Upper lobe of right lung (tissue), 1 donor: ENCODE data around the gene LRCH4. TPM values are rescaled to one million over a fixed set of nuclear protein-coding genes. Genes with fewer than 3 reads are reported as not detected.
A peak's percentile ranks its signal among the peaks of the same experiment; 100 is the strongest.

Source experiments
- ATAC-seq: fragments of 200-7000 bp; cut with Tn5 transposase; one replicate; pipeline ENCODE4 v1.9.1; 2020; ENCODE audit warnings: mild to moderate bottlenecking, moderate library complexity
- DNase-seq: peaks from one replicate; pipeline ENCODE4 v3.0.0-alpha.2; 2020
- H3K27ac ChIP-seq: fragments of 200-600 bp; one replicate; pipeline ENCODE4 v1.8.0; 2022
- H3K27me3 ChIP-seq: fragments of 200-600 bp; one replicate; pipeline ENCODE4 v1.8.0; 2022; ENCODE audit warnings: mild to moderate bottlenecking
- H3K36me3 ChIP-seq: fragments of 200-600 bp; one replicate; pipeline ENCODE4 v1.8.0; 2022
- H3K4me1 ChIP-seq: fragments of 200-600 bp; one replicate; pipeline ENCODE4 v1.8.0; 2022
- H3K4me3 ChIP-seq: fragments of 200-600 bp; one replicate; pipeline ENCODE4 v1.8.0; 2022; ENCODE audit warnings: mild to moderate bottlenecking
- H3K9me3 ChIP-seq: fragments of 200-600 bp; one replicate; pipeline ENCODE4 v1.8.0; 2022
- CTCF ChIP-seq: fragments of 200-600 bp; IDR thresholded peaks from one replicate; pipeline ENCODE4 v1.8.0; 2022; ENCODE audit warnings: antibody characterized with exemption
- intact Hi-C: fragments of 100-400 bp; cut with DNase I; formaldehyde crosslinking; loops from one replicate; pipeline ENCODE4 v1.11.0; 2022
- total RNA-seq: library from RNA; stranded (reverse); fragmentation: NEBNext Ultra II Directional; extraction: Animal tissue kit (Norgen Biotek cat#: 25700); gene quantifications from one replicate; pipeline ENCODE4 v1.2.1, GENCODE V29; 2021
- donor health status: DM: no; HTN: yes; CAD: no; lungs with severe emphysema.

Gene LRCH4
- total RNA-seq, 1 donor from 2014 or later, result 88.0 TPM

GRCh38 chr7:100609958-100610357 lies 24.0 kb upstream of the LRCH4 start:
- Histone ChIP-seq H3K4me3 (no peak overlapping the region), H3K27ac (peak overlapping the region; percentile 6), H3K4me1 (peaks cover 18% of the 10 kb centered on the region), H3K27me3 (no peaks in the 10 kb centered on the region), H3K9me3 (no peaks in the 10 kb centered on the region), H3K36me3 (no peaks in the 10 kb centered on the region)
- no peak for TF ChIP-seq CTCF
- no peak for ATAC-seq
- intact Hi-C loops, result loop anchor here (10.0 kb wide), 1 partner anchor 75 kb away; no protein-coding TSS in a partner anchor
- no peak for DNase-seq

DNA sequence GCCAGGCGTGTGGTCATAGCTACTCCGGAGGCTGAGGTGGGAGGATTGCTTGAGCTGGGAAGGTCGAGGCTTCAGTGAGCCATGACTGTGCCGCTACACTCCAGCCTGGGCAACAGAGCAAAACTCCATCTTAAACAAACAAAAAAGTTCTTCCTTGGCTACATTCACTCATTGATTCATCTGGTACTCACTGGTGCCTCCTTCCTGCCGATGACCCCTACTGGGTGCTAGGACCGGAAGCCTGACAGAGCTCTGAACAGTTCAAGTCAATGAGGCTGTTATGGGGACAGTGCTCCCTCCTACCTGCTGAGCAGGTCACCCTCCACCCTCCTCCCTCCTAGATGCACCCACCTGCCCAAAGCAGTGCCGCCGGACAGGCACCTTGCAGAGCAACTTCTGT lies 21.2 kb upstream of the LRCH4 start:
- peaks cover 18% of the 10 kb centered on the region for H3K4me1 ChIP-seq
- intact Hi-C loops, result no loop called here
- no peak overlapping the region for H3K27ac ChIP-seq
- no peak for TF ChIP-seq CTCF
- no peak for DNase-seq
- no peaks in the 10 kb centered on the region for H3K9me3 ChIP-seq
- ATAC-seq, result no peak
- H3K4me3 ChIP-seq, result no peak overlapping the region
- H3K36me3 ChIP-seq, result no peaks in the 10 kb centered on the region
- H3K27me3 ChIP-seq, result no peaks in the 10 kb centered on the region

- ATAC-seq, result no peak
- no peaks in the 10 kb centered on the region for H3K9me3 ChIP-seq
- no peaks in the 10 kb centered on the region for H3K27me3 ChIP-seq
- no peak for TF ChIP-seq CTCF
- intact Hi-C loops, result no loop called here
- no peak overlapping the region for H3K4me3 ChIP-seq
- DNase-seq, result no peak
- no peak overlapping the region for H3K27ac ChIP-seq
- no peaks in the 10 kb centered on the region for H3K36me3 ChIP-seq
- peaks cover 18% of the 10 kb centered on the region for H3K4me1 ChIP-seq
Observed at GRCh38 chr7:100606313-100606712, 20.4 kb upstream of the LRCH4 start.

GRCh38 chr7:100604976-100605911 lies 19.3 kb upstream of the LRCH4 start:
- DNase-seq, result peak; percentile 86

More at GRCh38 chr7:100604976-100605911, 19.3 kb upstream of the LRCH4 start:
- peak overlapping the region; percentile 71 for H3K4me3 ChIP-seq
- H3K27me3 ChIP-seq, result no peaks in the 10 kb centered on the region
- ATAC-seq, result peak; percentile 47
- peak overlapping the region; percentile 60 for H3K27ac ChIP-seq
- intact Hi-C loops, result no loop called here
- no peaks in the 10 kb centered on the region for H3K36me3 ChIP-seq
- no peak for TF ChIP-seq CTCF
- H3K9me3 ChIP-seq, result no peaks in the 10 kb centered on the region
- peaks cover 18% of the 10 kb centered on the region for H3K4me1 ChIP-seq
